T-cell (primary cell): ENCODE results near the gene SERTM1. TPM values are rescaled to one million over a fixed set of nuclear protein-coding genes. Genes with fewer than 3 reads are reported as not detected.

Experiments used
- ATAC-seq, 4 experiments: fragments of 200-7000 bp in 3 of 4; fragments of 150-1000 bp in 1 of 4; cut with Tn5 transposase; replicated peaks in 1 of 4; 1 replicate in 3 of 4; 2 replicates in 1 of 4; pipeline ENCODE4 v1.10.0; 2021; ENCODE audit warnings: moderate library complexity in 3 of 4, mild to moderate bottlenecking in 2 of 4, moderate number of reproducible peaks in 1 of 4
- CTCF ChIA-PET, 2 donors: fragments of 300-600 bp; sonication (Branson Sonifier 250); formaldehyde crosslinking; loops; one replicate each; lab custom pipeline; 2022; ENCODE audit warnings: antibody characterized with exemption in 2 of 2; lab: Charles Lee
- POLR2A ChIA-PET, 2 donors: fragments of 300-600 bp; sonication (Branson Sonifier 250); formaldehyde crosslinking; loops; one replicate each; lab custom pipeline; 2022; ENCODE audit warnings: antibody characterized with exemption in 2 of 2; lab: Charles Lee
- DNase-seq, 35 experiments: peaks; one replicate each; pipeline versions ENCODE4 v3.0.0 to v3.0.0-alpha.2; 2013 to 2023
- H3K27ac ChIP-seq: one replicate; pipeline ENCODE4 v1.5.1; 2013; ENCODE audit warnings: low read length
- H3K27me3 ChIP-seq, 2 experiments: replicated peaks in 1 of 2; 1 replicate in 1 of 2; 2 replicates in 1 of 2; pipeline versions ENCODE4 v1.6.1 to v1.7.0; 2013; ENCODE audit warnings: low read length in 1 of 2, mixed read lengths in 1 of 2; ENCODE audit not compliant: control insufficient read depth in 2 of 2, insufficient read depth in 2 of 2; ENCODE audit errors: extremely low read depth in 1 of 2
- H3K36me3 ChIP-seq, 2 donors: 1 replicate in 1 of 2; 2 replicates in 1 of 2; pipeline versions ENCODE4 v1.6.1 to v1.7.0; 2013; ENCODE audit warnings: low read length in 1 of 2; ENCODE audit not compliant: control insufficient read depth in 2 of 2, insufficient read depth in 1 of 2; ENCODE audit errors: extremely low read depth in 1 of 2
- H3K4me1 ChIP-seq, 2 experiments: 1 replicate in 1 of 2; 2 replicates in 1 of 2; pipeline versions ENCODE4 v1.6.1 to v1.7.0; 2013; ENCODE audit warnings: low read length in 2 of 2, mixed read lengths in 1 of 2; ENCODE audit not compliant: insufficient read depth in 2 of 2, control insufficient read depth in 1 of 2; ENCODE audit errors: extremely low read depth in 1 of 2
- H3K4me3 ChIP-seq, 2 donors: 1 replicate in 1 of 2; 2 replicates in 1 of 2; pipeline versions ENCODE4 v1.5.1 to v1.7.0; 2013; ENCODE audit warnings: mild to moderate bottlenecking in 2 of 2, low read length in 1 of 2, moderate library complexity in 1 of 2; ENCODE audit not compliant: control insufficient read depth in 1 of 2; ENCODE audit errors: extremely low read depth in 1 of 2
- H3K9me3 ChIP-seq: 2 replicates; pipeline ENCODE4 v1.7.0; 2013
- H3K27ac Mint-ChIP-seq, 2 donors: one replicate each; pipeline ENCODE4 v1.8.0; 2020 to 2021; ENCODE audit warnings: mild to moderate bottlenecking in 2 of 2, mixed read lengths in 2 of 2
- H3K27me3 Mint-ChIP-seq, 2 donors: one replicate each; pipeline ENCODE4 v1.8.0; 2021 to 2022; ENCODE audit warnings: mixed read lengths in 2 of 2
- H3K36me3 Mint-ChIP-seq: one replicate; pipeline ENCODE4 v1.8.0; 2021; ENCODE audit warnings: mixed read lengths
- H3K4me1 Mint-ChIP-seq, 3 donors: one replicate each; pipeline ENCODE4 v1.8.0; 2020 to 2022; ENCODE audit warnings: mixed read lengths in 3 of 3, mild to moderate bottlenecking in 1 of 3
- H3K4me3 Mint-ChIP-seq, 3 donors: one replicate each; pipeline ENCODE4 v1.8.0; 2020 to 2022; ENCODE audit warnings: mild to moderate bottlenecking in 3 of 3, mixed read lengths in 3 of 3, moderate library complexity in 3 of 3
- H3K9me3 Mint-ChIP-seq, 3 donors: one replicate each; pipeline ENCODE4 v1.8.0; 2020 to 2022; ENCODE audit warnings: mixed read lengths in 3 of 3
- WGBS: methylation state at CpG from one replicate; pipeline ENCODE4 v1.1.5; 2013; ENCODE audit warnings: missing lambda C conversion rate; ENCODE audit not compliant: insufficient coverage; 5-methylcytosine and 5-hydroxymethylcytosine counted together
- total RNA-seq, 35 experiments: library from RNA in 6 of 35; stranded (reverse) in 6 of 35; fragments of 120-200 nt in 1 of 35; gene quantifications; one replicate each; pipeline versions ENCODE4 v1.2.1 to v1.2.4 and lab custom pipeline; 2013 to 2026

SERTM1 gene
- total RNA-seq, 5 donors from 2014 or later (not counting 1 experiment from before 2014, with no cell fraction given): not detected

- Mint-ChIP-seq H3K36me3 (no peaks in the 10 kb centered on the region), H3K27me3 (peaks cover 12 to 23% of the 10 kb centered on the region in 2 donors), H3K9me3 (no peaks in the 10 kb centered on the region), H3K4me3 (no peak overlapping the region), H3K27ac (no peak overlapping the region), H3K4me1 (no peaks in the 10 kb centered on the region)
- no peak overlapping the region for H3K4me3 ChIP-seq
- no peak overlapping the region for H3K27ac ChIP-seq
- POLR2A ChIA-PET: no interaction called here
- H3K36me3 ChIP-seq: no peaks in the 10 kb centered on the region
- 79% methylated on average over 1 of the region's 1 CpG for WGBS
- no peak for ATAC-seq
- H3K4me1 ChIP-seq: no peaks in the 10 kb centered on the region
- DNase-seq: no peak
- no peaks in the 10 kb centered on the region for H3K9me3 ChIP-seq
- H3K27me3 ChIP-seq: peaks cover 0 to 6% of the 10 kb centered on the region in 2 experiments
- CTCF ChIA-PET: no interaction called here
These were observed 42.0 kb downstream of the SERTM1 start for GRCh38 chr13:36715841-36716240.

DNA sequence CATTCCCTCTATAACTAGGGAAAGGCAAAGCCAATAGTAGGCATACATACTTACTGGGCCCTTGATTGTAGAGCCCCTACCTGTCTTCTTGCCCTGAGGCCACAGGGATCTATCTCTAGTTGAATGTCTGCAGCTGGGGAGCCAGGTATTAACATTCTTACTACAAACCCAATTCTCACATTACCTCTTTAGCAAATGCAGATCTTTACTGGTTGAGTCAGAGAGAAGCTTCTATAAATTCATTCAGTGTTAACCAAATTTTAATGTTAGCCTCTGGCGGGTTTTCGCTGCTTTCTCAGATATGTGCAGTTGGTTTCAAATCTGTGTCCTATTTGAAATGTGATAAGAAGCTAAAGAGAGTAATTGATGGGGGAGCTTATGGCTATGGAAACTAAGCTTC lies 43.2 kb downstream of the SERTM1 start:
- no peak overlapping the region for H3K27ac ChIP-seq
- DNase-seq (no peak), ATAC-seq (no peak)
- no peaks in the 10 kb centered on the region for H3K4me1 Mint-ChIP-seq
- CTCF ChIA-PET: no interaction called here
- no peak overlapping the region for H3K4me3 ChIP-seq
- H3K9me3 ChIP-seq: no peaks in the 10 kb centered on the region
- H3K36me3 ChIP-seq: no peaks in the 10 kb centered on the region
- no peak overlapping the region for H3K27ac Mint-ChIP-seq
- POLR2A ChIA-PET: no interaction called here
- no peaks in the 10 kb centered on the region for H3K9me3 Mint-ChIP-seq
- no peaks in the 10 kb centered on the region for H3K4me1 ChIP-seq
- H3K36me3 Mint-ChIP-seq: no peaks in the 10 kb centered on the region
- peaks cover 16 to 28% of the 10 kb centered on the region in 2 donors for H3K27me3 Mint-ChIP-seq
- peaks cover 0 to 8% of the 10 kb centered on the region in 2 experiments for H3K27me3 ChIP-seq
- no CpG with 5 or more reads among the region's 2 CpGs for WGBS
- no peak overlapping the region for H3K4me3 Mint-ChIP-seq

DNA sequence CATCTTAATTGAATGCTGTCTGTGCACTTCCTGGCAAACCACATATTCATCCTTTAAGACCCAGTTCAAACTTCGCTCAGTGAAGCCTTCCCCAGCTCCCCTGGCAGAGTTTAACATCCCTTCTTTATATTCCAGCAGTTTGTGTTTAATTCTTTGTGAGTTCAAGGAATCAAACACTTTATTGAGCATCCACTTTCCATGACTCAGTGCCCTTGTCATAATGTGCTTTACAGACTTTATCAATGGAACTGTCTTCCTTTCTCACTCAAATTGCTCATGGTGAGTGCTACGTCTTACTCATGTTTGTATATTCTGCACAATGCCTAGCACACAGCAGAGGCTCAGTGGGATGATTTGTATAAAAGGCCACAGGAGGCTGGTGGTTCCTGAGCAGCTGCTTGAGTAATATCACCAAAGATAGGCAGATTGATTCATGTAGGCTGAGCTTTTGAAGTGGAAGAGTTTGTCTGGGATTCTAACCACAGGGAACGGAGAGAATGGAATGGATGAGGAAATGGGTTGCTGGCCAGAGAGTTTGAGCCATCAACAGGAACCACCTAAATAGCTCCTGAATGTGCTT lies 44.2 kb downstream of the SERTM1 start:
- Mint-ChIP-seq H3K27me3 (peaks cover 15 to 25% of the 10 kb centered on the region in 2 donors), H3K4me1 (no peaks in the 10 kb centered on the region), H3K36me3 (no peaks in the 10 kb centered on the region), H3K4me3 (no peak overlapping the region), H3K27ac (no peak overlapping the region), H3K9me3 (no peaks in the 10 kb centered on the region)
- POLR2A ChIA-PET: no interaction called here
- WGBS: no CpG with 5 or more reads among the region's 3 CpGs
- no peaks in the 10 kb centered on the region for H3K36me3 ChIP-seq
- H3K9me3 ChIP-seq: no peaks in the 10 kb centered on the region
- no peak overlapping the region for H3K4me3 ChIP-seq
- no peak overlapping the region for H3K27ac ChIP-seq
- peaks cover 0 to 12% of the 10 kb centered on the region in 2 experiments for H3K27me3 ChIP-seq
- CTCF ChIA-PET: no interaction called here
- DNase-seq (no peak), ATAC-seq (no peak)
- no peaks in the 10 kb centered on the region for H3K4me1 ChIP-seq

DNA sequence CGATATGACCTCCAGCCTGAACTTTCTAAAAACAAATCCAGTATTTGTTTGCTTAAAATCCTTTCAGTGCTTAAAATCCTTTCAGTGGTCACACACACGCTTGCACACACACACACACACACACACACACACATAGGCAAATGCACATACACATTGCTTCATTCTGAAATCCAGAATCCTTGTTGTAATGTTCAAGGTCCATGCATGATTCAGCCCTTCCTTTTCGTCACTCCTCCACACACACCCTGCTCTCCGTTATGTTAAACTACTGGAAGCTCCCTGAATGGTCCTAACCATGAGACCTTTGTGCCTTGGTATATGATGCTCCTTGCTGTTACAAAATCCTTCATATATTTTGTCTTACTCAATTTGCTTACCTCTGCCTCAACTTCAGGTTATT lies 44.9 kb downstream of the SERTM1 start:
- CTCF ChIA-PET: no interaction called here

GRCh38 chr13:36724141-36724540 lies 50.3 kb downstream of the SERTM1 start:
- Histone ChIP-seq H3K27ac (no peak overlapping the region), H3K27me3 (peaks cover 0 to 14% of the 10 kb centered on the region in 2 experiments), H3K4me3 (no peak overlapping the region), H3K4me1 (no peaks in the 10 kb centered on the region), H3K36me3 (no peaks in the 10 kb centered on the region), H3K9me3 (no peaks in the 10 kb centered on the region)
- CTCF ChIA-PET: no interaction called here
- Mint-ChIP-seq H3K9me3 (no peaks in the 10 kb centered on the region), H3K36me3 (no peaks in the 10 kb centered on the region), H3K27me3 (peaks cover 21 to 22% of the 10 kb centered on the region in 2 donors), H3K4me3 (no peak overlapping the region), H3K4me1 (no peaks in the 10 kb centered on the region), H3K27ac (no peak overlapping the region)
- no peak for DNase-seq
- ATAC-seq: no peak
- POLR2A ChIA-PET: no interaction called here
- WGBS: 40% methylated on average over 1 of the region's 2 CpGs

More for the DNA sequence above, 44.9 kb downstream of the SERTM1 start:
- POLR2A ChIA-PET: no interaction called here
- no peak overlapping the region for H3K4me3 Mint-ChIP-seq
- H3K4me1 ChIP-seq: no peaks in the 10 kb centered on the region
- H3K4me3 ChIP-seq: no peak overlapping the region
- WGBS: 85% methylated on average over 4 of the region's 4 CpGs
- H3K4me1 Mint-ChIP-seq: no peaks in the 10 kb centered on the region
- H3K9me3 ChIP-seq: no peaks in the 10 kb centered on the region
- H3K27ac Mint-ChIP-seq: no peak overlapping the region
- no peak overlapping the region for H3K27ac ChIP-seq
- H3K27me3 ChIP-seq: peaks cover 0 to 12% of the 10 kb centered on the region in 2 experiments
- H3K9me3 Mint-ChIP-seq: no peaks in the 10 kb centered on the region
- H3K36me3 Mint-ChIP-seq: no peaks in the 10 kb centered on the region
- ATAC-seq: no peak
- peaks cover 15 to 25% of the 10 kb centered on the region in 2 donors for H3K27me3 Mint-ChIP-seq
- H3K36me3 ChIP-seq: no peaks in the 10 kb centered on the region
- DNase-seq: no peak

DNA sequence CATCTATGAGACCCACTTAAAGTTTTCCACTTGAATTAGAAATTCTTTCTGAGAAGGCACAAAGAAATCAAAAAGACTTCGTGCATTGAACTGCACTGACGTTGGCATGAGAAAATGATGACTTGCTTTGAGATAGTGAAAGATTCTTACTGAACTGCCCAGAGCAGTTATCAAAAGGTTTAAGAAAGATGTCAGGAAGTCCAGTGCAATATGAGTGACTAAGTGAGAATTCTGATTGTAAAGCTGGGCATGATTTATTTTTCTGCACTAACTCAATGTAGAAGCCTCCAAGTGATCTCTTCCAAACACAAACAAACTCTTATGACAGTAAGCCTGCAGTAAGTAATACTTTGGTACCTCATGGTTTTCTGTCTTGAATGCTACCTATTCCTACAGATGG lies 52.1 kb downstream of the SERTM1 start:
- H3K4me3 Mint-ChIP-seq: no peak overlapping the region
- H3K9me3 Mint-ChIP-seq: no peaks in the 10 kb centered on the region
- DNase-seq (no peak), ATAC-seq (no peak)
- Histone ChIP-seq H3K4me1 (no peaks in the 10 kb centered on the region), H3K27me3 (peaks cover 0 to 9% of the 10 kb centered on the region in 2 experiments), H3K9me3 (no peaks in the 10 kb centered on the region), H3K27ac (no peak overlapping the region), H3K36me3 (no peaks in the 10 kb centered on the region), H3K4me3 (no peak overlapping the region)
- 86% methylated on average over 2 of the region's 2 CpGs for WGBS
- H3K36me3 Mint-ChIP-seq: no peaks in the 10 kb centered on the region
- CTCF ChIA-PET: no interaction called here
- POLR2A ChIA-PET: no interaction called here
- no peaks in the 10 kb centered on the region for H3K4me1 Mint-ChIP-seq
- H3K27ac Mint-ChIP-seq: no peak overlapping the region
- peaks cover 19 to 25% of the 10 kb centered on the region in 2 donors for H3K27me3 Mint-ChIP-seq
